GM23338 (cell line): ENCODE results near the gene CNOT6. TPM values are rescaled to one million over a fixed set of nuclear protein-coding genes. Genes with fewer than 3 reads are reported as not detected.

Experiments used
- ATAC-seq: fragments of 200-7000 bp; cut with Tn5 transposase; 3 replicates; pipeline ENCODE4 v1.9.1; 2020
- DNase-seq: peaks from one replicate; pipeline ENCODE4 v3.0.0-alpha.2; 2015; ENCODE audit warnings: low spot score
- H2AFZ ChIP-seq: fragments of 200-600 bp; sonication (generic); 2 replicates; pipeline ENCODE4 v1.8.0; 2016; ENCODE audit warnings: antibody characterized with exemption, mild to moderate bottlenecking, moderate library complexity
- H3F3A ChIP-seq: fragments of 200-600 bp; sonication (generic); replicated peaks from 2 replicates; pipeline ENCODE4 v1.8.0; 2017; ENCODE audit warnings: antibody characterized with exemption, mixed run types, low read depth
- H3K27ac ChIP-seq: fragments of 200-600 bp; sonication (generic); 2 replicates; pipeline ENCODE4 v1.6.1; 2016; ENCODE audit warnings: low read depth
- H3K27me3 ChIP-seq: fragments of 200-600 bp; sonication (generic); 2 replicates; pipeline ENCODE4 v1.8.0; 2016; ENCODE audit warnings: mild to moderate bottlenecking, mixed run types, moderate library complexity; ENCODE audit not compliant: insufficient read depth
- H3K36me3 ChIP-seq: fragments of 200-600 bp; sonication (generic); 2 replicates; pipeline ENCODE4 v1.8.0; 2016; ENCODE audit warnings: mild to moderate bottlenecking; ENCODE audit not compliant: insufficient read depth
- H3K4me1 ChIP-seq: fragments of 200-600 bp; sonication (generic); 2 replicates; pipeline ENCODE4 v1.8.0; 2016; ENCODE audit warnings: mild to moderate bottlenecking, moderate library complexity; ENCODE audit not compliant: insufficient read depth
- H3K4me2 ChIP-seq: fragments of 200-600 bp; sonication (generic); 2 replicates; pipeline ENCODE4 v1.7.1; 2017; ENCODE audit warnings: mixed run types
- H3K4me3 ChIP-seq: fragments of 200-600 bp; sonication (generic); 2 replicates; pipeline ENCODE4 v1.6.1; 2016; ENCODE audit warnings: mixed run types
- H3K79me2 ChIP-seq: fragments of 200-600 bp; sonication (generic); replicated peaks from 2 replicates; pipeline ENCODE4 v1.8.0; 2017; ENCODE audit warnings: mild to moderate bottlenecking; ENCODE audit not compliant: insufficient read depth
- H3K9me2 ChIP-seq: fragments of 200-600 bp; sonication (generic); 2 replicates; pipeline ENCODE4 v1.8.0; 2017; ENCODE audit not compliant: insufficient read depth
- H4K20me1 ChIP-seq: fragments of 200-600 bp; sonication (generic); replicated peaks from 2 replicates; pipeline ENCODE4 v1.8.0; 2017; ENCODE audit warnings: mild to moderate bottlenecking; ENCODE audit not compliant: insufficient read depth
- H3K27ac Mint-ChIP-seq: 2 replicates; pipeline ENCODE4 v1.8.0; 2020; ENCODE audit warnings: inconsistent platforms, mild to moderate bottlenecking, moderate library complexity, mixed read lengths
- H3K27me3 Mint-ChIP-seq: 3 replicates; pipeline ENCODE4 v1.8.0; 2022; ENCODE audit warnings: low read depth, mild to moderate bottlenecking, moderate library complexity, mixed read lengths, inconsistent platforms; ENCODE audit not compliant: insufficient read depth, poor library complexity
- H3K36me3 Mint-ChIP-seq: 3 replicates; pipeline ENCODE4 v1.8.0; 2021; ENCODE audit warnings: low read depth, mild to moderate bottlenecking, inconsistent platforms, moderate library complexity, mixed read lengths
- H3K4me1 Mint-ChIP-seq: 3 replicates; pipeline ENCODE4 v1.8.0; 2020; ENCODE audit warnings: mild to moderate bottlenecking, inconsistent platforms, mixed read lengths
- H3K4me3 Mint-ChIP-seq: 3 replicates; pipeline ENCODE4 v1.8.0; 2021; ENCODE audit warnings: moderate library complexity, mild to moderate bottlenecking, inconsistent platforms, mixed read lengths
- H3K9me3 Mint-ChIP-seq: 3 replicates; pipeline ENCODE4 v1.8.0; 2020; ENCODE audit warnings: moderate library complexity, mild to moderate bottlenecking, inconsistent platforms, mixed read lengths
- CREB1 ChIP-seq: fragments of 250-450 bp; sonication (Bioruptor Pico); IDR thresholded peaks from 2 replicates; pipeline ENCODE4 v1.5.0; 2020; ENCODE audit warnings: low read depth, mild to moderate bottlenecking, moderate library complexity
- CTCF ChIP-seq, 2 experiments: fragments of 200-600 bp in 1 of 2; sonication (generic) in 1 of 2; conservative IDR thresholded peaks; 2 replicates each; pipeline versions ENCODE4 v1.5.1 to v1.6.1; 2016 to 2017; ENCODE audit warnings: antibody characterized with exemption in 2 of 2, low read depth in 2 of 2, mild to moderate bottlenecking in 2 of 2, moderate library complexity in 1 of 2
- ETS1 ChIP-seq: IDR thresholded peaks from 2 replicates; pipeline ENCODE4 v1.6.1; 2016; ENCODE audit warnings: antibody characterized with exemption
- EZH2 ChIP-seq: fragments of 200-600 bp; sonication (generic); IDR thresholded peaks from one replicate; pipeline ENCODE4 v1.8.0; 2017; ENCODE audit warnings: antibody characterized with exemption, mild to moderate bottlenecking, low read depth; ENCODE audit not compliant: unreplicated experiment
- EZH2phosphoT487 ChIP-seq: fragments of 200-600 bp; sonication (generic); IDR thresholded peaks from one replicate; pipeline ENCODE4 v1.8.1; 2018; ENCODE audit warnings: antibody characterized with exemption; ENCODE audit not compliant: unreplicated experiment
- JUNB ChIP-seq: IDR thresholded peaks from one replicate; pipeline ENCODE4 v1.6.1; 2016; ENCODE audit warnings: antibody characterized with exemption; ENCODE audit not compliant: unreplicated experiment
- NANOG ChIP-seq: IDR thresholded peaks from 2 replicates; pipeline ENCODE4 v1.6.1; 2016; ENCODE audit warnings: antibody characterized with exemption, borderline replicate concordance
- POLR2AphosphoS5 ChIP-seq: IDR thresholded peaks from 2 replicates; pipeline ENCODE4 v1.6.1; 2016; ENCODE audit warnings: antibody characterized with exemption, low read depth
- REST ChIP-seq: IDR thresholded peaks from one replicate; pipeline ENCODE4 v1.6.1; 2018; ENCODE audit warnings: antibody characterized with exemption; ENCODE audit not compliant: unreplicated experiment
- STAT1 ChIP-seq: IDR thresholded peaks from one replicate; pipeline ENCODE4 v1.6.1; 2016; ENCODE audit warnings: antibody characterized with exemption; ENCODE audit not compliant: unreplicated experiment
- ZNF114 ChIP-seq: fragments of 250-450 bp; sonication (Bioruptor Pico); IDR thresholded peaks from 2 replicates; pipeline ENCODE4 v1.5.0; 2020; ENCODE audit warnings: mild to moderate bottlenecking, moderate library complexity
- ZNF331 ChIP-seq: fragments of 250-450 bp; sonication (Bioruptor Pico); IDR thresholded peaks from 2 replicates; pipeline ENCODE4 v1.5.0; 2020; ENCODE audit warnings: low read depth, mild to moderate bottlenecking, moderate library complexity
- ZNF462 ChIP-seq: fragments of 250-450 bp; sonication (Bioruptor Pico); IDR thresholded peaks from 2 replicates; pipeline ENCODE4 v1.5.0; 2020; ENCODE audit warnings: mild to moderate bottlenecking, moderate library complexity
- polyA plus RNA-seq: library from polyadenylated mRNA; unstranded; fragments of >200 nt; fragmentation: Nextera tagmentation; extraction: Ambion mirVana; gene quantifications from 2 replicates; pipeline ENCODE4 v1.2.1, GENCODE V29; 2016
- total RNA-seq: library from RNA; depleted of rRNA; stranded (reverse); fragments of >200 nt; shearing (Covaris generic); gene quantifications from 2 replicates; pipeline ENCODE4 v1.2.3, GENCODE V29; 2014

Gene CNOT6
- total and polyA plus RNA-seq, 2 experiments from 2014 or later, result 14.6 to 38.7 TPM

- H3K9me3 Mint-ChIP-seq, result peaks cover 3% of the 10 kb centered on the region; the same call in 1 of the 3 replicates
- no peak for DNase-seq
- H3F3A ChIP-seq, result peaks cover 7% of the 10 kb centered on the region; the same call in 1 of the 2 replicates
- 0 out of 2 replicates have a peak, but pooled peaks cover 3% of the 10 kb centered on the region for H3K4me1 ChIP-seq
- H3K27me3 ChIP-seq, result peaks cover 33% of the 10 kb centered on the region
- no peak overlapping the region for H3K4me3 ChIP-seq
- H3K27ac ChIP-seq, result no peak overlapping the region
- no peak overlapping the region for H3K27ac Mint-ChIP-seq
- no peaks in the 10 kb centered on the region for H3K9me2 ChIP-seq
- ATAC-seq, result no peak
- peaks cover 31% of the 10 kb centered on the region for H3K27me3 Mint-ChIP-seq
- peaks cover 5% of the 10 kb centered on the region for H3K4me1 Mint-ChIP-seq
- no peaks in the 10 kb centered on the region for H4K20me1 ChIP-seq
- no peak overlapping the region for H3K4me3 Mint-ChIP-seq
- H3K4me2 ChIP-seq, result no peak overlapping the region
- H3K79me2 ChIP-seq, result no peaks in the 10 kb centered on the region
- no peaks in the 10 kb centered on the region for H3K36me3 ChIP-seq
- TF ChIP-seq CTCF (conservative IDR thresholded peaks at IDR 0.05; ENCODE audit: low read depth in 2 of 2) (no peak), EZH2 (no peak), NANOG (no peak), POLR2AphosphoS5 (no peak), ZNF114 (no peak), JUNB (no peak), ZNF331 (CRISPR knock-in tag) (no peak), CREB1 (no peak), EZH2phosphoT487 (no peak), REST (no peak), ETS1 (no peak), STAT1 (no peak), ZNF462 (CRISPR knock-in tag) (no peak)
- H3K36me3 Mint-ChIP-seq, result peaks cover 5% of the 10 kb centered on the region; the same call in 1 of the 3 replicates
- no peak overlapping the region for H2AFZ ChIP-seq
These were observed 100.8 kb downstream of the CNOT6 start for GRCh38 chr5:180595046-180595379.
